ENCODE data around the gene THADA. TPM values are rescaled to one million over a fixed set of nuclear protein-coding genes. Genes with fewer than 3 reads are reported as not detected.
"Not testable (repeated sequence)": the region's sequence is repeated elsewhere in the genome, so short reads cannot be mapped to it uniquely, and the experiment has no call there.

Gene THADA
- total RNA-seq, 1 donor from 2014 or later, result 18.4 TPM

- DNase-seq (ENCODE audit: low spot score), result no peak
- intact Hi-C loops (cut with DNase I), result no loop called here
Observed at GRCh38 chr2:43551990-43552389, 43.8 kb downstream of the THADA start.

- intact Hi-C loops (cut with DNase I), result loop anchor here (10.0 kb wide), 1 partner anchor 314 kb away; no protein-coding TSS in a partner anchor
- DNase-seq (ENCODE audit: low spot score), result not testable (repeated sequence)
Observed at GRCh38 chr2:43548381-43548780, 47.5 kb downstream of the THADA start.

GRCh38 chr2:43542285-43542933 lies 53.4 kb downstream of the THADA start:
- no peak for DNase-seq (ENCODE audit: low spot score)
- intact Hi-C loops (cut with DNase I), result loop anchor here (5.0 to 10.0 kb wide), 3 partner anchors 308 to 715 kb away; no protein-coding TSS in a partner anchor

GRCh38 chr2:43541165-43541564 lies 54.7 kb downstream of the THADA start:
- DNase-seq (ENCODE audit: low spot score), result no peak
- intact Hi-C loops (cut with DNase I), result loop anchor here (5.0 to 10.0 kb wide), 3 partner anchors 306 to 714 kb away; no protein-coding TSS in a partner anchor

- no peak for DNase-seq (ENCODE audit: low spot score)
- intact Hi-C loops (cut with DNase I), result loop anchor here (5.0 to 10.0 kb wide), 3 partner anchors 305 to 713 kb away; no protein-coding TSS in a partner anchor
Observed at GRCh38 chr2:43540021-43540779, 55.6 kb downstream of the THADA start.

- intact Hi-C loops (cut with DNase I), result no loop called here
- no peak for DNase-seq (ENCODE audit: low spot score)
Observed at GRCh38 chr2:43539436-43539835, 56.4 kb downstream of the THADA start.

GRCh38 chr2:43538034-43538670 lies 57.7 kb downstream of the THADA start:
- intact Hi-C loops (cut with DNase I), result no loop called here
- DNase-seq (ENCODE audit: low spot score), result no peak

- DNase-seq (ENCODE audit: low spot score), result no peak
- intact Hi-C loops (cut with DNase I), result no loop called here
Observed at GRCh38 chr2:43537137-43537536, 58.7 kb downstream of the THADA start.

GRCh38 chr2:43534569-43534968 lies 61.3 kb downstream of the THADA start:
- intact Hi-C loops (cut with DNase I), result no loop called here
- DNase-seq (ENCODE audit: low spot score), result no peak

GRCh38 chr2:43532572-43532971 lies 63.3 kb downstream of the THADA start:
- DNase-seq (ENCODE audit: low spot score); intact Hi-C loops (cut with DNase I): not testable (repeated sequence)

GRCh38 chr2:43531251-43531650 lies 64.6 kb downstream of the THADA start:
- intact Hi-C loops (cut with DNase I), result no loop called here
- no peak for DNase-seq (ENCODE audit: low spot score)

- no peak for DNase-seq (ENCODE audit: low spot score)
- intact Hi-C loops (cut with DNase I), result no loop called here
Observed at GRCh38 chr2:43526994-43527393, 68.8 kb downstream of the THADA start.

- DNase-seq (ENCODE audit: low spot score), result no peak
- intact Hi-C loops (cut with DNase I), result no loop called here
Observed at GRCh38 chr2:43525506-43525905, 70.3 kb downstream of the THADA start.

- DNase-seq (ENCODE audit: low spot score), result no peak
- intact Hi-C loops (cut with DNase I), result no loop called here
Observed at GRCh38 chr2:43524177-43524965, 71.5 kb downstream of the THADA start.

- DNase-seq (ENCODE audit: low spot score), result no peak
- intact Hi-C loops (cut with DNase I), result no loop called here
Observed at GRCh38 chr2:43522177-43522576, 73.7 kb downstream of the THADA start.

- intact Hi-C loops (cut with DNase I), result no loop called here
- no peak for DNase-seq (ENCODE audit: low spot score)
Observed at GRCh38 chr2:43521568-43521967, 74.3 kb downstream of the THADA start.

- intact Hi-C loops (cut with DNase I), result no loop called here
- no peak for DNase-seq (ENCODE audit: low spot score)
Observed at GRCh38 chr2:43520919-43521318, 74.9 kb downstream of the THADA start.

GRCh38 chr2:43519643-43520221 lies 76.1 kb downstream of the THADA start:
- no peak for DNase-seq (ENCODE audit: low spot score)
- intact Hi-C loops (cut with DNase I), result no loop called here

GRCh38 chr2:43518718-43519117 lies 77.1 kb downstream of the THADA start:
- no peak for DNase-seq (ENCODE audit: low spot score)
- intact Hi-C loops (cut with DNase I), result no loop called here
